Activated naive CD4-positive, alpha-beta T cell treated with anti-CD3 and anti-CD28 coated beads for 36 hours (primary cell): ENCODE results near the gene ANAPC5. TPM values are rescaled to one million over a fixed set of nuclear protein-coding genes. Genes with fewer than 3 reads are reported as not detected.
"Not testable (repeated sequence)": the region's sequence is repeated elsewhere in the genome, so short reads cannot be mapped to it uniquely, and the experiment has no call there.

Experiments
- CTCF ChIA-PET: fragments of 350-600 bp; sonication (Branson Sonifier 250); formaldehyde crosslinking; loops from one replicate; lab custom pipeline; 2021; ENCODE audit warnings: antibody characterized with exemption; lab: Charles Lee
- DNase-seq: peaks from one replicate; pipeline ENCODE4 v3.0.0-alpha.2; 2020
- H3K27ac Mint-ChIP-seq: one replicate; pipeline ENCODE4 v1.8.0; 2021; ENCODE audit warnings: mild to moderate bottlenecking, mixed read lengths
- H3K27me3 Mint-ChIP-seq: one replicate; pipeline ENCODE4 v1.8.0; 2021; ENCODE audit warnings: low read depth, mixed read lengths
- H3K36me3 Mint-ChIP-seq: one replicate; pipeline ENCODE4 v1.8.0; 2021; ENCODE audit warnings: low read depth, mixed read lengths
- H3K4me1 Mint-ChIP-seq: one replicate; pipeline ENCODE4 v1.8.0; 2021; ENCODE audit warnings: low read depth, mixed read lengths
- H3K4me3 Mint-ChIP-seq: one replicate; pipeline ENCODE4 v1.8.0; 2021; ENCODE audit warnings: mild to moderate bottlenecking, moderate library complexity, mixed read lengths
- H3K9me3 Mint-ChIP-seq: one replicate; pipeline ENCODE4 v1.8.0; 2021; ENCODE audit warnings: mixed read lengths
- intact Hi-C: fragments of 100-400 bp; cut with micrococcal nuclease; formaldehyde crosslinking; loops from one replicate; pipeline ENCODE4 v1.15.1; 2023
- total RNA-seq, 2 experiments: library from RNA; stranded (reverse); gene quantifications; one replicate each; pipeline ENCODE4 v1.2.3, GENCODE V29; 2021

ANAPC5 gene
- total RNA-seq, 2 experiments from 2014 or later = 117 to 119 TPM

- H3K36me3 Mint-ChIP-seq = peaks cover 12% of the 10 kb centered on the region
- H3K4me1 Mint-ChIP-seq = peaks cover 12% of the 10 kb centered on the region
- no peak for DNase-seq
- CTCF ChIA-PET = no interaction called here
- no peak overlapping the region for H3K27ac Mint-ChIP-seq
- intact Hi-C loops = no loop called here
- no peaks in the 10 kb centered on the region for H3K9me3 Mint-ChIP-seq
- H3K4me3 Mint-ChIP-seq = no peak overlapping the region
- H3K27me3 Mint-ChIP-seq = no peaks in the 10 kb centered on the region
These were observed 63.2 kb downstream of the ANAPC5 start for GRCh38 chr12:121288986-121289385.

GRCh38 chr12:121288158-121288845 lies 63.9 kb downstream of the ANAPC5 start:
- Mint-ChIP-seq H3K27me3 (no peaks in the 10 kb centered on the region), H3K4me3 (no peak overlapping the region), H3K36me3 (peaks cover 9% of the 10 kb centered on the region), H3K27ac (no peak overlapping the region), H3K4me1 (peaks cover 9% of the 10 kb centered on the region), H3K9me3 (no peaks in the 10 kb centered on the region)
- intact Hi-C loops = no loop called here
- no peak for DNase-seq
- CTCF ChIA-PET = no interaction called here

- Mint-ChIP-seq H3K4me3 (no peak overlapping the region), H3K4me1 (peaks cover 9% of the 10 kb centered on the region), H3K27me3 (no peaks in the 10 kb centered on the region), H3K9me3 (no peaks in the 10 kb centered on the region), H3K27ac (no peak overlapping the region), H3K36me3 (peaks cover 6% of the 10 kb centered on the region)
- DNase-seq = no peak
- intact Hi-C loops = no loop called here
- CTCF ChIA-PET = no interaction called here
These were observed 64.8 kb downstream of the ANAPC5 start for GRCh38 chr12:121287267-121287954.

- intact Hi-C loops = no loop called here
- Mint-ChIP-seq H3K27me3 (no peaks in the 10 kb centered on the region), H3K27ac (no peak overlapping the region), H3K9me3 (no peaks in the 10 kb centered on the region), H3K4me3 (no peak overlapping the region), H3K4me1 (peaks cover 7% of the 10 kb centered on the region), H3K36me3 (peaks cover 2% of the 10 kb centered on the region)
- DNase-seq = no peak
- CTCF ChIA-PET = interaction anchor here (0.6 kb wide), 2 partner anchors 82 to 637 kb away, joined by 3 to 7 read pairs; no protein-coding TSS in a partner anchor
These were observed 66.4 kb downstream of the ANAPC5 start for GRCh38 chr12:121285856-121286255.

- Mint-ChIP-seq H3K4me3 (no peak overlapping the region), H3K27ac (no peak overlapping the region), H3K4me1 (peaks cover 7% of the 10 kb centered on the region), H3K9me3 (no peaks in the 10 kb centered on the region), H3K36me3 (peaks cover 5% of the 10 kb centered on the region), H3K27me3 (no peaks in the 10 kb centered on the region)
- DNase-seq = no peak
- CTCF ChIA-PET = interaction anchor here (0.5 to 0.6 kb wide), 2 partner anchors 14 to 86 kb away, joined by 3 to 4 read pairs; no protein-coding TSS in a partner anchor
- intact Hi-C loops = no loop called here
These were observed 67.4 kb downstream of the ANAPC5 start for GRCh38 chr12:121284551-121285390.

GRCh38 chr12:121283841-121284240 lies 68.4 kb downstream of the ANAPC5 start:
- H3K4me1 Mint-ChIP-seq = peaks cover 3% of the 10 kb centered on the region
- DNase-seq = no peak
- no peaks in the 10 kb centered on the region for H3K9me3 Mint-ChIP-seq
- no peak overlapping the region for H3K4me3 Mint-ChIP-seq
- intact Hi-C loops = no loop called here
- no peak overlapping the region for H3K27ac Mint-ChIP-seq
- peaks cover 5% of the 10 kb centered on the region for H3K36me3 Mint-ChIP-seq
- CTCF ChIA-PET = no interaction called here
- H3K27me3 Mint-ChIP-seq = no peaks in the 10 kb centered on the region

- Mint-ChIP-seq H3K4me1 (no peaks in the 10 kb centered on the region), H3K27me3 (no peaks in the 10 kb centered on the region), H3K4me3 (no peak overlapping the region), H3K9me3 (no peaks in the 10 kb centered on the region), H3K36me3 (peaks cover 5% of the 10 kb centered on the region), H3K27ac (no peak overlapping the region)
- no peak for DNase-seq
- intact Hi-C loops = no loop called here
- CTCF ChIA-PET = no interaction called here
These were observed 68.8 kb downstream of the ANAPC5 start for GRCh38 chr12:121283388-121283787.

GRCh38 chr12:121282910-121283309 lies 69.3 kb downstream of the ANAPC5 start:
- H3K4me1 Mint-ChIP-seq, H3K9me3 Mint-ChIP-seq, DNase-seq, H3K27me3 Mint-ChIP-seq, H3K36me3 Mint-ChIP-seq, intact Hi-C loops, H3K4me3 Mint-ChIP-seq, H3K27ac Mint-ChIP-seq, CTCF ChIA-PET: not testable (repeated sequence)

GRCh38 chr12:121282072-121282742 lies 70.0 kb downstream of the ANAPC5 start:
- DNase-seq = no peak
- CTCF ChIA-PET = no interaction called here
- Mint-ChIP-seq H3K27me3 (no peaks in the 10 kb centered on the region), H3K27ac (no peak overlapping the region), H3K4me3 (no peak overlapping the region), H3K9me3 (no peaks in the 10 kb centered on the region), H3K36me3 (peaks cover 5% of the 10 kb centered on the region), H3K4me1 (peaks cover 4% of the 10 kb centered on the region)
- intact Hi-C loops = no loop called here

- DNase-seq, CTCF ChIA-PET, H3K9me3 Mint-ChIP-seq, H3K36me3 Mint-ChIP-seq, H3K4me3 Mint-ChIP-seq, intact Hi-C loops, H3K27ac Mint-ChIP-seq, H3K27me3 Mint-ChIP-seq, H3K4me1 Mint-ChIP-seq: not testable (repeated sequence)
These were observed 71.1 kb downstream of the ANAPC5 start for GRCh38 chr12:121281116-121281515.

GRCh38 chr12:121280531-121280930 lies 71.7 kb downstream of the ANAPC5 start:
- H3K4me1 Mint-ChIP-seq, CTCF ChIA-PET, H3K36me3 Mint-ChIP-seq, H3K9me3 Mint-ChIP-seq, intact Hi-C loops, H3K27me3 Mint-ChIP-seq, H3K4me3 Mint-ChIP-seq, DNase-seq, H3K27ac Mint-ChIP-seq: not testable (repeated sequence)

GRCh38 chr12:121279507-121279915 lies 72.7 kb downstream of the ANAPC5 start:
- CTCF ChIA-PET = interaction anchor here (0.5 kb wide), 1 partner anchor 494 kb away, joined by 3 read pairs; no protein-coding TSS in a partner anchor
- H3K4me1 Mint-ChIP-seq = peaks cover 8% of the 10 kb centered on the region
- no peak for DNase-seq
- H3K27me3 Mint-ChIP-seq = no peaks in the 10 kb centered on the region
- no peaks in the 10 kb centered on the region for H3K9me3 Mint-ChIP-seq
- intact Hi-C loops = no loop called here
- H3K36me3 Mint-ChIP-seq = peaks cover 9% of the 10 kb centered on the region
- no peak overlapping the region for H3K27ac Mint-ChIP-seq
- H3K4me3 Mint-ChIP-seq = no peak overlapping the region
